Hepatocyte (in vitro differentiated cells): ENCODE measurements around the gene FGB. TPM values are rescaled to one million over a fixed set of nuclear protein-coding genes. Genes with fewer than 3 reads are reported as not detected.

Experiments
- DNase-seq: peaks from one replicate; pipeline ENCODE4 v3.0.0-alpha.2; 2016; ENCODE audit warnings: low spot score
- H2AFZ ChIP-seq: fragments of 200-600 bp; sonication (generic); 2 replicates; pipeline ENCODE4 v1.6.0; 2016; ENCODE audit warnings: antibody characterized with exemption, mild to moderate bottlenecking
- H3K27ac ChIP-seq: fragments of 200-600 bp; sonication (generic); 2 replicates; pipeline ENCODE4 v1.5.1; 2016; ENCODE audit warnings: mild to moderate bottlenecking
- H3K27me3 ChIP-seq: fragments of 200-600 bp; sonication (generic); 2 replicates; pipeline ENCODE4 v1.6.1; 2016
- H3K36me3 ChIP-seq: fragments of 200-600 bp; sonication (generic); replicated peaks from 2 replicates; pipeline ENCODE4 v1.5.1; 2016; ENCODE audit warnings: low read depth; ENCODE audit not compliant: insufficient read depth
- H3K4me1 ChIP-seq: fragments of 200-600 bp; sonication (generic); 2 replicates; pipeline ENCODE4 v1.5.1; 2016; ENCODE audit warnings: mild to moderate bottlenecking, moderate library complexity; ENCODE audit not compliant: insufficient read depth
- H3K4me2 ChIP-seq: fragments of 200-600 bp; sonication (generic); 2 replicates; pipeline ENCODE4 v1.6.0; 2016
- H3K4me3 ChIP-seq: fragments of 200-600 bp; sonication (generic); 2 replicates; pipeline ENCODE4 v1.5.1; 2016; ENCODE audit warnings: mild to moderate bottlenecking
- H3K79me2 ChIP-seq: fragments of 200-600 bp; sonication (generic); 2 replicates; pipeline ENCODE4 v1.6.0; 2017; ENCODE audit warnings: mild to moderate bottlenecking
- H3K9me2 ChIP-seq: fragments of 200-600 bp; sonication (generic); replicated peaks from 2 replicates; pipeline ENCODE4 v1.6.0; 2017; ENCODE audit warnings: mild to moderate bottlenecking; ENCODE audit not compliant: insufficient read depth
- H3K9me3 ChIP-seq: fragments of 200-600 bp; sonication (generic); 2 replicates; pipeline ENCODE4 v1.5.1; 2016; ENCODE audit warnings: low read depth, mild to moderate bottlenecking
- H4K20me1 ChIP-seq: fragments of 200-600 bp; sonication (generic); 2 replicates; pipeline ENCODE4 v1.6.0; 2016; ENCODE audit warnings: mild to moderate bottlenecking; ENCODE audit not compliant: insufficient read depth, poor library complexity, severe bottlenecking
- EZH2 ChIP-seq: fragments of 200-600 bp; sonication (generic); IDR thresholded peaks from 2 replicates; pipeline ENCODE4 v1.6.1; 2016; ENCODE audit warnings: antibody characterized with exemption, mild to moderate bottlenecking, borderline replicate concordance
- EZH2phosphoT487 ChIP-seq: fragments of 200-600 bp; sonication (generic); IDR thresholded peaks from one replicate; pipeline ENCODE4 v1.6.1; 2018; ENCODE audit warnings: antibody characterized with exemption, mild to moderate bottlenecking, low read depth, moderate library complexity; ENCODE audit not compliant: unreplicated experiment, severe bottlenecking
- WGBS: methylation state at CpG from one replicate; pipeline ENCODE4 v1.1.6; 2016; ENCODE audit warnings: low lambda C conversion rate; ENCODE audit errors: missing lambda C conversion rate; 5-methylcytosine and 5-hydroxymethylcytosine counted together
- polyA plus RNA-seq: library from polyadenylated mRNA; unstranded; fragments of >200 nt; fragmentation: Nextera tagmentation; extraction: Ambion mirVana; gene quantifications from 2 replicates; pipeline ENCODE4 v1.2.1, GENCODE V29; 2016
- total RNA-seq: library from RNA; depleted of rRNA; stranded (reverse); fragments of >200 nt; gene quantifications from 2 replicates; pipeline ENCODE4 v1.2.3, GENCODE V29; 2014
- TF ChIP-seq, protein P1 (sequence below): fragments of 200-600 bp; sonication (generic); IDR thresholded peaks from 2 replicates; pipeline ENCODE4 v1.5.1; 2016; ENCODE audit warnings: antibody characterized with exemption, mild to moderate bottlenecking; ENCODE audit not compliant: poor library complexity

Gene FGB
- total and polyA plus RNA-seq, 2 experiments from 2014 or later = 1,901 to 2,096 TPM

DNA sequence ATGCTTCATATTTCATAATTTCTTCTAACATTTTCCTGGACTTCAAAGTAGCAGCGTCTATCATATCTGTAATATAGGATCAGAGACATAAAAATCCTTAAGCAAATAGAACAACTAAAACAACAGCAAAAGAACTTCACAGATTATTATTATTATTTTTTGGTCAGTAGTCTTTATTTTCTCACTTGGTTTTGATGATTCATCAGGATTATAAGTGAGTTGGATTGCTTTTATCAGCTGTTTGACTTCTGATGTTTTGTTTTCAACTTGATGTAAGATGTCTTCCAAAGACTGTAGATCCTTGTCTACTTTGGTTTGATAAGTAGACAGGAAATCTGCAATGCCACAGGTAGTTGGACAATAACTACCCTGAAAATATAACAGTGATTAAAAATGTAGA is 49.0 kb downstream of the FGB start:
- H3K4me1 ChIP-seq = peaks cover 12% of the 10 kb centered on the region
- no peaks in the 10 kb centered on the region for H3K36me3 ChIP-seq
- H3K4me3 ChIP-seq = peak overlapping the region; percentile 9
- peak overlapping the region; percentile 63 for H3K4me2 ChIP-seq
- no peak overlapping the region for H2AFZ ChIP-seq
- whole genome bisulfite sequencing = 73% methylated on average over 1 of the region's 1 CpG
- peaks cover 32% of the 10 kb centered on the region for H3K79me2 ChIP-seq
- H3K27ac ChIP-seq = peak overlapping the region; percentile 14
- TF ChIP-seq EZH2 (no peak), EZH2phosphoT487 (no peak)
- TF ChIP-seq, protein P1, sequence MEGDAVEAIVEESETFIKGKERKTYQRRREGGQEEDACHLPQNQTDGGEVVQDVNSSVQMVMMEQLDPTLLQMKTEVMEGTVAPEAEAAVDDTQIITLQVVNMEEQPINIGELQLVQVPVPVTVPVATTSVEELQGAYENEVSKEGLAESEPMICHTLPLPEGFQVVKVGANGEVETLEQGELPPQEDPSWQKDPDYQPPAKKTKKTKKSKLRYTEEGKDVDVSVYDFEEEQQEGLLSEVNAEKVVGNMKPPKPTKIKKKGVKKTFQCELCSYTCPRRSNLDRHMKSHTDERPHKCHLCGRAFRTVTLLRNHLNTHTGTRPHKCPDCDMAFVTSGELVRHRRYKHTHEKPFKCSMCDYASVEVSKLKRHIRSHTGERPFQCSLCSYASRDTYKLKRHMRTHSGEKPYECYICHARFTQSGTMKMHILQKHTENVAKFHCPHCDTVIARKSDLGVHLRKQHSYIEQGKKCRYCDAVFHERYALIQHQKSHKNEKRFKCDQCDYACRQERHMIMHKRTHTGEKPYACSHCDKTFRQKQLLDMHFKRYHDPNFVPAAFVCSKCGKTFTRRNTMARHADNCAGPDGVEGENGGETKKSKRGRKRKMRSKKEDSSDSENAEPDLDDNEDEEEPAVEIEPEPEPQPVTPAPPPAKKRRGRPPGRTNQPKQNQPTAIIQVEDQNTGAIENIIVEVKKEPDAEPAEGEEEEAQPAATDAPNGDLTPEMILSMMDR = no peak
- H3K9me2 ChIP-seq = no peaks in the 10 kb centered on the region
- no peaks in the 10 kb centered on the region for H3K9me3 ChIP-seq
- H4K20me1 ChIP-seq = no peaks in the 10 kb centered on the region
- no peak for DNase-seq
- no peaks in the 10 kb centered on the region for H3K27me3 ChIP-seq

DNA sequence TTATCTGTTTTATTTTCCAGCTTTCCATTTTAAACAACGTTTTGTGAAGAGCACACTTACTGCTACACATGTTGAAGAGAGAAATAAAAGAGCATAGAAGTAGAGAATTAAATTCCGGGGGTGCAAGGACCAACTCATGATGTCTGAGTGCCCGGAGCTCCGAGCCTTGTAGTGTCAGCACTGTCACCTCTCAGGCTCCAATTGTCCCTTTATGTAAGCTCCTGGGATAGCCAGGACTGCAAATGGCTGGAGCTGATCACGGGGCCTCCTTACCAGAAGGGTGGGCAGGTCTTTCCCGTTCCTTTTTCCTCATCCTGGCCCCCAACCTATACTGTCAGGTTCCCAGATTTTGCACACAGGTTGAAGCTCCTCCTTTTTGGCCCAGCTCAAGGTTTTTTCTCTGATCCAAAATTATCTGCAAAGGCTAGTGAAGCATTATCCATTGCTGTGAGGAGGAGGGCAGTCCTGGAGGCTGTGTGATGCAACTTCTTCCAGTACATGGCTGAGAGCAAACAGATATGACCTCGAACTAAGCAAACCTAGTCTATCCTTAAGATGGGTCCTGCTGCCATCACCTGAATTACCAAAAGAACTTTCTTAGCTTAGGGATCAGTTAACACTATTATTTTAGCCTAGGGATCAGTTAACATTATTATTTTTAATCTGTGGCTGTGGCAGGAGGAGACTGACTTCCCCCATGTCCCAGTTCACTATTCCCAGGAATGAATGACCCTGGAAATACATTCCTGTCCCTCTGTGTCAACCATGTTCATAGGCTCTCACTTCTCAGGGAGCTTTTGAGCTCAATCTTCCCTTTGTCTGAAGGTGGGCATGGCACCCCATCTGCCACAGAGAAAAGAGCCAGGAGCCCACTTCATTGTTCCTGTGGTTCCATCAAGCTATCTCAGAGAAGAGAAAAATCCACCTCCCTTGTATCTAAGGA is 49.9 kb downstream of the FGB start, which contains the start of gene FGG:
FGG (minus strand) TSS at position 185 of the 943 bp plus-strand sequence; CDS start at position 138, 47 bp downstream.
- Histone ChIP-seq H3K4me2 (peak within 1 kb of the TSS; percentile 63), H2AFZ (no peak within 1 kb of the TSS), H3K4me3 (peak within 1 kb of the TSS; percentile 9)

DNA sequence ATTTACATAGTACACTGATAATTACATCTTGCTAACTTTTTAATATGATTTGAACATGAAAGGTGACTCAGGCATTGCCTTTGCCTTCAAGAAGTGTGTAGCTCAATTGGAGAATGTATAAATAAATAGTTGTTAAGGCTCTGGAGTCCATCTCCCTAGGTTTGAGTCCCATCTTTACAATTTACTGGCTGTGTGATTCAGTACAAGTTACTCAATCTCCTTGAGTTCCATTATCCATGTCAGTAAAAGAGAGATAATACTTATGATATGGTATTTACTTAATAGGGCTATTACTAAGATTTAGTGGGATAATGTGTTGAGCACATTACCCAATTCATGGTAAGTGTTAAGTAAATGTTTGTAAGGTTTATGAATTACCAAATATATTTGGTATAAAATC is 51.5 kb downstream of the FGB start:
- Histone ChIP-seq H3K79me2 (peaks cover 21% of the 10 kb centered on the region), H3K4me2 (no peak overlapping the region), H3K9me3 (no peaks in the 10 kb centered on the region)

More for the DNA sequence above, 49.9 kb downstream of the FGB start, which contains the start of gene FGG:
- H4K20me1 ChIP-seq = no peaks in the 10 kb centered on the region
- no peaks in the 10 kb centered on the region for H3K9me3 ChIP-seq
- H3K4me1 ChIP-seq = peaks cover 12% of the 10 kb centered on the region
- H3K27ac ChIP-seq = peak within 1 kb of the TSS; percentile 29
- H3K36me3 ChIP-seq = no peaks in the 10 kb centered on the region
- TF ChIP-seq EZH2phosphoT487 (no peak), EZH2 (no peak)
- TF ChIP-seq, protein P1 = no peak
- peak; percentile 63 for DNase-seq
- no peaks in the 10 kb centered on the region for H3K9me2 ChIP-seq
- 60% methylated on average over 7 of the region's 7 CpGs for WGBS
- H3K27me3 ChIP-seq = no peaks in the 10 kb centered on the region
- peaks cover 30% of the 10 kb centered on the region for H3K79me2 ChIP-seq

More for the DNA sequence above, 51.5 kb downstream of the FGB start:
- DNase-seq = no peak
- H4K20me1 ChIP-seq = no peaks in the 10 kb centered on the region
- H3K27me3 ChIP-seq = no peaks in the 10 kb centered on the region
- H3K27ac ChIP-seq = no peak overlapping the region
- no peak overlapping the region for H3K4me3 ChIP-seq
- H3K36me3 ChIP-seq = no peaks in the 10 kb centered on the region
- no peaks in the 10 kb centered on the region for H3K9me2 ChIP-seq
- H3K4me1 ChIP-seq = peaks cover 12% of the 10 kb centered on the region
- no peak overlapping the region for H2AFZ ChIP-seq
- TF ChIP-seq, protein P1 = no peak
- no peak for TF ChIP-seq EZH2phosphoT487
- no peak for TF ChIP-seq EZH2
